Ovary (tissue), 3 donors: ENCODE data around the gene THADA.

Experiments used
- EP300 ChIP-seq: sonication (generic); formaldehyde crosslinking; IDR thresholded peaks from one replicate; pipeline ENCODE4 v1.6.1; 2017; ENCODE audit warnings: antibody characterized with exemption
- TF ChIP-seq, protein P1 (sequence below), 3 donors: fragments of 450-650 bp in 2 of 3; fragments of 200-600 bp in 1 of 3; IDR thresholded peaks; one replicate each; pipeline versions ENCODE4 v1.5.1 to v1.8.0; 2016 to 2022; ENCODE audit warnings: antibody characterized with exemption in 3 of 3, mild to moderate bottlenecking in 1 of 3
- donor health status: DM: no; HTN: no; CAD: no.

DNA sequence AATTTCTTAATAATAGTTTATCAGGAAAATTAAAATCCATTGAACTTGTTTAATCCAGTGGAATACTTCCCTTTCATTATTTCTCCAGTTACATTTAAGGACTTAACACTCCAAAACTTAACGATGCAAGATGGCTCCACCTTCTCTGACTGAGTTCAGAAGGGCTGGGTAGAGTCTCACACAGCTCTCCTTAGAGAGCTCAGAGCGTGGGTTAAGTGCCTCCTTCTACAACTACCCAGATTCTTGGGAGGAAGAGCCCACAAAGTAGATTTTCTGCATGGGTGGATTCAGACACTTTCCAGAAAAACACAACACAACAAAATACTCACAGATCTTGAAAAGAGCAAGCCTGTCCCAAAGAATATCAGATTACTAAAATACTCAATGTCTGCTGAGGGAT lies 130.6 kb downstream of the THADA start:
- TF ChIP-seq, protein P1, sequence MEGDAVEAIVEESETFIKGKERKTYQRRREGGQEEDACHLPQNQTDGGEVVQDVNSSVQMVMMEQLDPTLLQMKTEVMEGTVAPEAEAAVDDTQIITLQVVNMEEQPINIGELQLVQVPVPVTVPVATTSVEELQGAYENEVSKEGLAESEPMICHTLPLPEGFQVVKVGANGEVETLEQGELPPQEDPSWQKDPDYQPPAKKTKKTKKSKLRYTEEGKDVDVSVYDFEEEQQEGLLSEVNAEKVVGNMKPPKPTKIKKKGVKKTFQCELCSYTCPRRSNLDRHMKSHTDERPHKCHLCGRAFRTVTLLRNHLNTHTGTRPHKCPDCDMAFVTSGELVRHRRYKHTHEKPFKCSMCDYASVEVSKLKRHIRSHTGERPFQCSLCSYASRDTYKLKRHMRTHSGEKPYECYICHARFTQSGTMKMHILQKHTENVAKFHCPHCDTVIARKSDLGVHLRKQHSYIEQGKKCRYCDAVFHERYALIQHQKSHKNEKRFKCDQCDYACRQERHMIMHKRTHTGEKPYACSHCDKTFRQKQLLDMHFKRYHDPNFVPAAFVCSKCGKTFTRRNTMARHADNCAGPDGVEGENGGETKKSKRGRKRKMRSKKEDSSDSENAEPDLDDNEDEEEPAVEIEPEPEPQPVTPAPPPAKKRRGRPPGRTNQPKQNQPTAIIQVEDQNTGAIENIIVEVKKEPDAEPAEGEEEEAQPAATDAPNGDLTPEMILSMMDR (IDR thresholded peaks at IDR 0.05), result no peak
- no peak for TF ChIP-seq EP300
